ENCODE measurements around the gene TRIM61. TPM values are rescaled to one million over a fixed set of nuclear protein-coding genes. Genes with fewer than 3 reads are reported as not detected.
"Not testable (repeated sequence)": the region's sequence is repeated elsewhere in the genome, so short reads cannot be mapped to it uniquely, and the experiment has no call there.

The TRIM61 gene
- total RNA-seq, 1 donor from 2014 or later: not detected

DNA sequence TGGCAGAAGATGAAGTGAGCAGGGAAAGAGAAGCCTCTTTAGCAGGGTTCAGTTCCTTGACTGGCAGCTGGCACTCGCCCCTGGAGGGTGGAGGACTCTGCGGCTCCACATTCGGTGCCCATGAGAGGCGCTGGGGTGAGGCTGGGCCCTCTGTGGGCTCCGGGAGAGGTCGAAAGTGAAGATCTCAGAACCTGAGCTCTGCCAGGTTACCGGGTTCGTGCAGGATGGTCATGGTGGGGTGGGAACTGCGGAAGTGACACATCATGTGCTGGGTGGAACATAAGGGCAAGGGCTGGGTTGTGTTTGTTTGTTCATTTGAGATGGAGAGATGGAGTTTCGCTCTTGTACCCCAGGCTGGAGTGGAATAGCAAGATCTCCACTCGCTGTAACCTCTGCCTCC is 44.2 kb downstream of the TRIM61 start:
- DNase-seq (ENCODE audit: extremely low spot score, unreplicated experiment): no peak
- TF ChIP-seq, protein P1, sequence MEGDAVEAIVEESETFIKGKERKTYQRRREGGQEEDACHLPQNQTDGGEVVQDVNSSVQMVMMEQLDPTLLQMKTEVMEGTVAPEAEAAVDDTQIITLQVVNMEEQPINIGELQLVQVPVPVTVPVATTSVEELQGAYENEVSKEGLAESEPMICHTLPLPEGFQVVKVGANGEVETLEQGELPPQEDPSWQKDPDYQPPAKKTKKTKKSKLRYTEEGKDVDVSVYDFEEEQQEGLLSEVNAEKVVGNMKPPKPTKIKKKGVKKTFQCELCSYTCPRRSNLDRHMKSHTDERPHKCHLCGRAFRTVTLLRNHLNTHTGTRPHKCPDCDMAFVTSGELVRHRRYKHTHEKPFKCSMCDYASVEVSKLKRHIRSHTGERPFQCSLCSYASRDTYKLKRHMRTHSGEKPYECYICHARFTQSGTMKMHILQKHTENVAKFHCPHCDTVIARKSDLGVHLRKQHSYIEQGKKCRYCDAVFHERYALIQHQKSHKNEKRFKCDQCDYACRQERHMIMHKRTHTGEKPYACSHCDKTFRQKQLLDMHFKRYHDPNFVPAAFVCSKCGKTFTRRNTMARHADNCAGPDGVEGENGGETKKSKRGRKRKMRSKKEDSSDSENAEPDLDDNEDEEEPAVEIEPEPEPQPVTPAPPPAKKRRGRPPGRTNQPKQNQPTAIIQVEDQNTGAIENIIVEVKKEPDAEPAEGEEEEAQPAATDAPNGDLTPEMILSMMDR (IDR thresholded peaks at IDR 0.05): no peak
- no peak overlapping the region for H3K27ac Mint-ChIP-seq (ENCODE audit: unreplicated experiment)
- peaks cover 8% of the 10 kb centered on the region for H3K9me3 Mint-ChIP-seq (ENCODE audit: unreplicated experiment)
- no peaks in the 10 kb centered on the region for H3K36me3 Mint-ChIP-seq (ENCODE audit: unreplicated experiment)
- H3K27me3 Mint-ChIP-seq (ENCODE audit: unreplicated experiment): peaks cover 4% of the 10 kb centered on the region
- no peaks in the 10 kb centered on the region for H3K4me1 Mint-ChIP-seq (ENCODE audit: unreplicated experiment)
- H3K4me3 Mint-ChIP-seq (ENCODE audit: unreplicated experiment): no peak overlapping the region

DNA sequence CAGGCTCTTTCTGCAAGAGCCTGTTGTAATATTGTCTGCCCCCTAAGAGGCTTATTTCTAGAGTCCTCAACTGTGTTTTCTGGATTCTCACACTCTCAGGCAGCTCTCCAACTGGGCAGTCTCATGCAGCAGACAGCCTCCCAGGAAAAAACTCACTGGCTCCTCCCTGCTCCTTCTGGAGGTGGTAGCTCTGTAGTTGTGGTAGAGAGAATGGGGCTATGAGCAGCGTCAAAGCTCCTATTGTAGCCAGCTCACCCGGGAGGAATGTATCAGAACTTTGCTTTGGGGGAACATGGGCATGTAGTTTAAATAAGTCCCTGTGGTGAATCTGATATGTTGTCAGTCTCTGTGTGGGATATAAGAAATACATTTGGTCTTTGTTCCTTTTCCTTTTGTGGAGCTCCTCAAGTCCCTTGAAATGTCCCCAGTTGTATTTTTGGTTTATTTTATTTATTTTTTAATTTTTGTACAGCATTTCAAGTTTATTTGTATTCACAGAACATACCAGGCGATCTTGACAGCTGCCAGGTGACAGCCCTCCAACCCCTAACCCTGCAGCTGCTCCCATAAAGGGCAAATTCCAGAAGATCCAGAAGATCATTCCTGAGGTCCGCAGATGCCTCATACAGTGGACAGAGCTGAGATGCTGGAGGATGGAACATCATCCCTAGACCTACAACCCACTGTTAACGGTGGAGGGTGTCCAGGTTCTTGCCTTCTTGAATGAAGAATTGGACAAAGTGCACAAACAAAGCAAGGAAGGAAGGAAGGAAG is 45.7 kb downstream of the TRIM61 start:
- Mint-ChIP-seq H3K27me3 (ENCODE audit: unreplicated experiment) (no peaks in the 10 kb centered on the region), H3K4me3 (ENCODE audit: unreplicated experiment) (no peak overlapping the region), H3K27ac (ENCODE audit: unreplicated experiment) (no peak overlapping the region), H3K9me3 (ENCODE audit: unreplicated experiment) (peaks cover 8% of the 10 kb centered on the region), H3K4me1 (ENCODE audit: unreplicated experiment) (no peaks in the 10 kb centered on the region), H3K36me3 (ENCODE audit: unreplicated experiment) (no peaks in the 10 kb centered on the region)
- no peak for DNase-seq (ENCODE audit: extremely low spot score, unreplicated experiment)
- TF ChIP-seq, protein P1 (IDR thresholded peaks at IDR 0.05): no peak

DNA sequence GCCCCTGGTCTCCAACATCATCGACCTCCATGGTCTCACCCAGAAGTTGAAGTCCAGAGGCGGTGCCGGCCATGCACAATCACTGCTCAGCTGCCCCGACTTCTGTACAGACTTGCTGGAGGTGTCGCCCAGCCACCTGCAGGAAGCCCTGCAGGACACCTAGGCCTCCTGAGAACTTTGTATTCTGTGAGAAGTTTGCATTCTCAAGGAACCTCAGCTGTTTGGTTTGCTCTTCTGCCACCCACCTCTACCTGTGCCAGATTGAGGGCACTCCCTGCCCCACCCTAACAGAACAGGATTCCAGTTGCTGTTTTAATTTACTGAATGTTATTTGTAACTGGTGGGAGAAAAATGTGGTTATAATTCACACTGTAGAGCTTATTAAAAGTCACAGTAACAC is 46.8 kb downstream of the TRIM61 start:
- peaks cover 5% of the 10 kb centered on the region for H3K4me1 Mint-ChIP-seq (ENCODE audit: unreplicated experiment)
- no peak overlapping the region for H3K4me3 Mint-ChIP-seq (ENCODE audit: unreplicated experiment)
- H3K27ac Mint-ChIP-seq (ENCODE audit: unreplicated experiment): no peak overlapping the region
- H3K27me3 Mint-ChIP-seq (ENCODE audit: unreplicated experiment): no peaks in the 10 kb centered on the region
- TF ChIP-seq, protein P1 (IDR thresholded peaks at IDR 0.05): no peak
- no peak for DNase-seq (ENCODE audit: extremely low spot score, unreplicated experiment)
- H3K36me3 Mint-ChIP-seq (ENCODE audit: unreplicated experiment): no peaks in the 10 kb centered on the region
- H3K9me3 Mint-ChIP-seq (ENCODE audit: unreplicated experiment): peaks cover 8% of the 10 kb centered on the region

GRCh38 chr4:164927101-164927500 is 50.4 kb downstream of the TRIM61 start:
- not testable (repeated sequence) for DNase-seq (ENCODE audit: extremely low spot score, unreplicated experiment); H3K4me1 Mint-ChIP-seq (ENCODE audit: unreplicated experiment); H3K9me3 Mint-ChIP-seq (ENCODE audit: unreplicated experiment); H3K27me3 Mint-ChIP-seq (ENCODE audit: unreplicated experiment); H3K4me3 Mint-ChIP-seq (ENCODE audit: unreplicated experiment); H3K27ac Mint-ChIP-seq (ENCODE audit: unreplicated experiment); H3K36me3 Mint-ChIP-seq (ENCODE audit: unreplicated experiment)

- peaks cover 5% of the 10 kb centered on the region for H3K4me1 Mint-ChIP-seq (ENCODE audit: unreplicated experiment)
- TF ChIP-seq, protein P1 (IDR thresholded peaks at IDR 0.05): no peak
These were observed 51.2 kb downstream of the TRIM61 start for GRCh38 chr4:164926301-164926700.

More at GRCh38 chr4:164926301-164926700, 51.2 kb downstream of the TRIM61 start:
- Mint-ChIP-seq H3K4me3 (ENCODE audit: unreplicated experiment) (no peak overlapping the region), H3K36me3 (ENCODE audit: unreplicated experiment) (no peaks in the 10 kb centered on the region), H3K9me3 (ENCODE audit: unreplicated experiment) (peaks cover 8% of the 10 kb centered on the region), H3K27ac (ENCODE audit: unreplicated experiment) (peak overlapping the region; percentile 44), H3K27me3 (ENCODE audit: unreplicated experiment) (no peaks in the 10 kb centered on the region)
- no peak for DNase-seq (ENCODE audit: extremely low spot score, unreplicated experiment)

Measured in osteocyte (in vitro differentiated cells).